GM23338 (cell line): ENCODE results near the gene APOL1.

Experiments
- CREB1 ChIP-seq: fragments of 250-450 bp; sonication (Bioruptor Pico); IDR thresholded peaks from 2 replicates; pipeline ENCODE4 v1.5.0; 2020; ENCODE audit warnings: low read depth, mild to moderate bottlenecking, moderate library complexity
- CTCF ChIP-seq, 2 experiments: fragments of 200-600 bp in 1 of 2; sonication (generic) in 1 of 2; conservative IDR thresholded peaks; 2 replicates each; pipeline versions ENCODE4 v1.5.1 to v1.6.1; 2016 to 2017; ENCODE audit warnings: antibody characterized with exemption in 2 of 2, low read depth in 2 of 2, mild to moderate bottlenecking in 2 of 2, moderate library complexity in 1 of 2
- EZH2 ChIP-seq: fragments of 200-600 bp; sonication (generic); IDR thresholded peaks from one replicate; pipeline ENCODE4 v1.8.0; 2017; ENCODE audit warnings: antibody characterized with exemption, mild to moderate bottlenecking, low read depth; ENCODE audit not compliant: unreplicated experiment
- EZH2phosphoT487 ChIP-seq: fragments of 200-600 bp; sonication (generic); IDR thresholded peaks from one replicate; pipeline ENCODE4 v1.8.1; 2018; ENCODE audit warnings: antibody characterized with exemption; ENCODE audit not compliant: unreplicated experiment
- JUNB ChIP-seq: IDR thresholded peaks from one replicate; pipeline ENCODE4 v1.6.1; 2016; ENCODE audit warnings: antibody characterized with exemption; ENCODE audit not compliant: unreplicated experiment
- POLR2AphosphoS5 ChIP-seq: IDR thresholded peaks from 2 replicates; pipeline ENCODE4 v1.6.1; 2016; ENCODE audit warnings: antibody characterized with exemption, low read depth
- STAT1 ChIP-seq: IDR thresholded peaks from one replicate; pipeline ENCODE4 v1.6.1; 2016; ENCODE audit warnings: antibody characterized with exemption; ENCODE audit not compliant: unreplicated experiment
- TF ChIP-seq, protein P1 (sequence below): IDR thresholded peaks from one replicate; pipeline ENCODE4 v1.6.1; 2018; ENCODE audit warnings: antibody characterized with exemption; ENCODE audit not compliant: unreplicated experiment
- TF ChIP-seq, protein P2 (sequence below): fragments of 250-450 bp; sonication (Bioruptor Pico); IDR thresholded peaks from 2 replicates; pipeline ENCODE4 v1.5.0; 2020; ENCODE audit warnings: mild to moderate bottlenecking, moderate library complexity

DNA sequence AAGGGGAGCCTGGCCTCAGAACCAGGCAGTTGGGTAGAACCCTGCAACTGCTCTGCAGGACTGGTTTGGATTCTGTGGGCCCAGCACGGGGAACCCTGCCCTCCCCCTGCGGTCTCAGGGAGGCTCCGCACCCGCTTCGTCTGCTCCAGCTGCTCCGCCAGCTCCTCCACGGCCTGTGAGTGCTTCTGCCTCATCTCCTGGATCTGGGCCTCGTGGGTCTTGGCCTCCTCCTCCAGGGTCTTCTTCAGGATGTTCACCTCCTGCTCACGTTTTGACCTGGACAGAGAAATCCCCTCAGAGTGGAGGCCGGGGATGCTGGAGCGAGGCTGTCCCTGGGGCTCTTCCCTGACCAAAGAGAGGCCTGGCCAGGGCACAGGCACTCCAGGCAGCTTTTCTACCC, 41.9 kb downstream of the APOL1 start:
- TF ChIP-seq CTCF (conservative IDR thresholded peaks at IDR 0.05; ENCODE audit: low read depth in 2 of 2): no peak
- no peak for TF ChIP-seq EZH2
- TF ChIP-seq POLR2AphosphoS5: no peak
- no peak for TF ChIP-seq CREB1 (CRISPR knock-in tag)
- no peak for TF ChIP-seq JUNB
- TF ChIP-seq, protein P1, sequence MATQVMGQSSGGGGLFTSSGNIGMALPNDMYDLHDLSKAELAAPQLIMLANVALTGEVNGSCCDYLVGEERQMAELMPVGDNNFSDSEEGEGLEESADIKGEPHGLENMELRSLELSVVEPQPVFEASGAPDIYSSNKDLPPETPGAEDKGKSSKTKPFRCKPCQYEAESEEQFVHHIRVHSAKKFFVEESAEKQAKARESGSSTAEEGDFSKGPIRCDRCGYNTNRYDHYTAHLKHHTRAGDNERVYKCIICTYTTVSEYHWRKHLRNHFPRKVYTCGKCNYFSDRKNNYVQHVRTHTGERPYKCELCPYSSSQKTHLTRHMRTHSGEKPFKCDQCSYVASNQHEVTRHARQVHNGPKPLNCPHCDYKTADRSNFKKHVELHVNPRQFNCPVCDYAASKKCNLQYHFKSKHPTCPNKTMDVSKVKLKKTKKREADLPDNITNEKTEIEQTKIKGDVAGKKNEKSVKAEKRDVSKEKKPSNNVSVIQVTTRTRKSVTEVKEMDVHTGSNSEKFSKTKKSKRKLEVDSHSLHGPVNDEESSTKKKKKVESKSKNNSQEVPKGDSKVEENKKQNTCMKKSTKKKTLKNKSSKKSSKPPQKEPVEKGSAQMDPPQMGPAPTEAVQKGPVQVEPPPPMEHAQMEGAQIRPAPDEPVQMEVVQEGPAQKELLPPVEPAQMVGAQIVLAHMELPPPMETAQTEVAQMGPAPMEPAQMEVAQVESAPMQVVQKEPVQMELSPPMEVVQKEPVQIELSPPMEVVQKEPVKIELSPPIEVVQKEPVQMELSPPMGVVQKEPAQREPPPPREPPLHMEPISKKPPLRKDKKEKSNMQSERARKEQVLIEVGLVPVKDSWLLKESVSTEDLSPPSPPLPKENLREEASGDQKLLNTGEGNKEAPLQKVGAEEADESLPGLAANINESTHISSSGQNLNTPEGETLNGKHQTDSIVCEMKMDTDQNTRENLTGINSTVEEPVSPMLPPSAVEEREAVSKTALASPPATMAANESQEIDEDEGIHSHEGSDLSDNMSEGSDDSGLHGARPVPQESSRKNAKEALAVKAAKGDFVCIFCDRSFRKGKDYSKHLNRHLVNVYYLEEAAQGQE: no peak
- TF ChIP-seq STAT1: no peak
- TF ChIP-seq EZH2phosphoT487: no peak
- TF ChIP-seq, protein P2, sequence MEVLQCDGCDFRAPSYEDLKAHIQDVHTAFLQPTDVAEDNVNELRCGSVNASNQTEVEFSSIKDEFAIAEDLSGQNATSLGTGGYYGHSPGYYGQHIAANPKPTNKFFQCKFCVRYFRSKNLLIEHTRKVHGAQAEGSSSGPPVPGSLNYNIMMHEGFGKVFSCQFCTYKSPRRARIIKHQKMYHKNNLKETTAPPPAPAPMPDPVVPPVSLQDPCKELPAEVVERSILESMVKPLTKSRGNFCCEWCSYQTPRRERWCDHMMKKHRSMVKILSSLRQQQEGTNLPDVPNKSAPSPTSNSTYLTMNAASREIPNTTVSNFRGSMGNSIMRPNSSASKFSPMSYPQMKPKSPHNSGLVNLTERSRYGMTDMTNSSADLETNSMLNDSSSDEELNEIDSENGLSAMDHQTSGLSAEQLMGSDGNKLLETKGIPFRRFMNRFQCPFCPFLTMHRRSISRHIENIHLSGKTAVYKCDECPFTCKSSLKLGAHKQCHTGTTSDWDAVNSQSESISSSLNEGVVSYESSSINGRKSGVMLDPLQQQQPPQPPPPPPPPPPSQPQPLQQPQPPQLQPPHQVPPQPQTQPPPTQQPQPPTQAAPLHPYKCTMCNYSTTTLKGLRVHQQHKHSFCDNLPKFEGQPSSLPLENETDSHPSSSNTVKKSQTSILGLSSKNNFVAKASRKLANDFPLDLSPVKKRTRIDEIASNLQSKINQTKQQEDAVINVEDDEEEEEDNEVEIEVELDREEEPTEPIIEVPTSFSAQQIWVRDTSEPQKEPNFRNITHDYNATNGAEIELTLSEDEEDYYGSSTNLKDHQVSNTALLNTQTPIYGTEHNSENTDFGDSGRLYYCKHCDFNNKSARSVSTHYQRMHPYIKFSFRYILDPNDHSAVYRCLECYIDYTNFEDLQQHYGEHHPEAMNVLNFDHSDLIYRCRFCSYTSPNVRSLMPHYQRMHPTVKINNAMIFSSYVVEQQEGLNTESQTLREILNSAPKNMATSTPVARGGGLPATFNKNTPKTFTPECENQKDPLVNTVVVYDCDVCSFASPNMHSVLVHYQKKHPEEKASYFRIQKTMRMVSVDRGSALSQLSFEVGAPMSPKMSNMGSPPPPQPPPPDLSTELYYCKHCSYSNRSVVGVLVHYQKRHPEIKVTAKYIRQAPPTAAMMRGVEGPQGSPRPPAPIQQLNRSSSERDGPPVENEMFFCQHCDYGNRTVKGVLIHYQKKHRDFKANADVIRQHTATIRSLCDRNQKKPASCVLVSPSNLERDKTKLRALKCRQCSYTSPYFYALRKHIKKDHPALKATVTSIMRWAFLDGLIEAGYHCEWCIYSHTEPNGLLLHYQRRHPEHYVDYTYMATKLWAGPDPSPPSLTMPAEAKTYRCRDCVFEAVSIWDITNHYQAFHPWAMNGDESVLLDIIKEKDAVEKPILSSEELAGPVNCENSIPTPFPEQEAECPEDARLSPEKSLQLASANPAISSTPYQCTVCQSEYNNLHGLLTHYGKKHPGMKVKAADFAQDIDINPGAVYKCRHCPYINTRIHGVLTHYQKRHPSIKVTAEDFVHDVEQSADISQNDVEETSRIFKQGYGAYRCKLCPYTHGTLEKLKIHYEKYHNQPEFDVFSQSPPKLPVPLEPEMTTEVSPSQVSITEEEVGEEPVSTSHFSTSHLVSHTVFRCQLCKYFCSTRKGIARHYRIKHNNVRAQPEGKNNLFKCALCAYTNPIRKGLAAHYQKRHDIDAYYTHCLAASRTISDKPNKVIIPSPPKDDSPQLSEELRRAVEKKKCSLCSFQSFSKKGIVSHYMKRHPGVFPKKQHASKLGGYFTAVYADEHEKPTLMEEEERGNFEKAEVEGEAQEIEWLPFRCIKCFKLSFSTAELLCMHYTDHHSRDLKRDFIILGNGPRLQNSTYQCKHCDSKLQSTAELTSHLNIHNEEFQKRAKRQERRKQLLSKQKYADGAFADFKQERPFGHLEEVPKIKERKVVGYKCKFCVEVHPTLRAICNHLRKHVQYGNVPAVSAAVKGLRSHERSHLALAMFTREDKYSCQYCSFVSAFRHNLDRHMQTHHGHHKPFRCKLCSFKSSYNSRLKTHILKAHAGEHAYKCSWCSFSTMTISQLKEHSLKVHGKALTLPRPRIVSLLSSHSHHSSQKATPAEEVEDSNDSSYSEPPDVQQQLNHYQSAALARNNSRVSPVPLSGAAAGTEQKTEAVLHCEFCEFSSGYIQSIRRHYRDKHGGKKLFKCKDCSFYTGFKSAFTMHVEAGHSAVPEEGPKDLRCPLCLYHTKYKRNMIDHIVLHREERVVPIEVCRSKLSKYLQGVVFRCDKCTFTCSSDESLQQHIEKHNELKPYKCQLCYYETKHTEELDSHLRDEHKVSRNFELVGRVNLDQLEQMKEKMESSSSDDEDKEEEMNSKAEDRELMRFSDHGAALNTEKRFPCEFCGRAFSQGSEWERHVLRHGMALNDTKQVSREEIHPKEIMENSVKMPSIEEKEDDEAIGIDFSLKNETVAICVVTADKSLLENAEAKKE (CRISPR knock-in tag): no peak
